ENCODE measurements around the gene TSHZ2. TPM values are rescaled to one million over a fixed set of nuclear protein-coding genes. Genes with fewer than 3 reads are reported as not detected.

Gene TSHZ2
- total and polyA plus RNA-seq, 7 donors: 1.2 to 32.7 (median 14.0) TPM

DNA sequence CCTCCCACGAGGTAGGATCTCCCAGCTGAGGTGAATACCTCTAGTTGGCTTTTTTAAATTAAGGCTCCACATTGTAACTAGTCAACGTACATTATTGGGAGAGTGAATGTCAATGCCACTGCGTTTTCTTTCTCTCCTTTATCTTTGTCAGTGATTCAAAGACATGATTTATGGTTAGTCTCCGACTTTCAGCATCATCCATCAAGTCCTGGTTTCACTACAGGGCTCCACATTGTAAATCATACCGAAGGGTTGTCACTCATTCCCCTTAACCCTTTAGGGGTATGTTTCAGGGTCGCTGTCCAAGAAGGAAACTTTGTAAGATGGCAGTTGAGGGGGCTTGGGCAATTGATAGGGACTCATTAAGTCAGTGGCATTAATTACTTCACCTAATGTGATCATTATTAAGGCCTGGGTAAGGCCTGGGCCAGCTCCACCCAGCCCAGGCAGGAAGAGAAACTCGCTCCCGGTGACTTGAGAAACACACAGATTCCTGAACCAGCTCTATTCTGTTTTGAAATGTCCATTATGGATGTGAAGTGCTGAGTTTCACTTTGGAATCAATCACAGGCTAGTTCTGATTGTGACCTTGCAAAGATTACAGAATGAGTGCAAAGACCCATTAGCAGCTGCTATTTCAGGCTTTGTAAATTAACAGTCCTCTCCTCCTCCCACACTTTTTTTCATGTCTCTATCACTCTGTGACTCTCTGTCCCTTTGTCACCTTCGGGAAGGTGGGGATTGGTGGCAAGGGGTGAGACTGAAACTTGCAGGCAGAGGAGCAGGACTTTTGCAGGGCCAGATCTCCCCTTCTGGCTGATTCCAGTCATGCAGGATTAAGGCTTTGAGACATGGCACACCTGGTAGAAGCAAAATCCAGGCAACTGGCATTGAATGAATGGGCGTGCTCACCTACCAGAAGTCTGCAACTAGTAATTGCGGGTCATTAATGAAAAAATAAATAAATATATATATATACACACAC lies 222.4 kb downstream of the TSHZ2 start:
- 48 to 65% methylated on average over 11 of the region's 11 CpGs for WGBS, 2 donors
- peaks cover 0 to 17% (median 0%) of the 10 kb centered on the region in 3 donors for H3K27me3 ChIP-seq
- H3K36me3 ChIP-seq: no peaks in the 10 kb centered on the region
- intact Hi-C loops (cut with DNase I): no loop called here
- no peaks in the 10 kb centered on the region for H3K9me3 ChIP-seq
- DNase-seq: no peak
- H3K4me3 ChIP-seq: no peak overlapping the region
- no peak for TF ChIP-seq POLR2A (IDR thresholded peaks at IDR 0.05)
- no peak for TF ChIP-seq EP300 (IDR thresholded peaks at IDR 0.05)
- TF ChIP-seq, protein P1, sequence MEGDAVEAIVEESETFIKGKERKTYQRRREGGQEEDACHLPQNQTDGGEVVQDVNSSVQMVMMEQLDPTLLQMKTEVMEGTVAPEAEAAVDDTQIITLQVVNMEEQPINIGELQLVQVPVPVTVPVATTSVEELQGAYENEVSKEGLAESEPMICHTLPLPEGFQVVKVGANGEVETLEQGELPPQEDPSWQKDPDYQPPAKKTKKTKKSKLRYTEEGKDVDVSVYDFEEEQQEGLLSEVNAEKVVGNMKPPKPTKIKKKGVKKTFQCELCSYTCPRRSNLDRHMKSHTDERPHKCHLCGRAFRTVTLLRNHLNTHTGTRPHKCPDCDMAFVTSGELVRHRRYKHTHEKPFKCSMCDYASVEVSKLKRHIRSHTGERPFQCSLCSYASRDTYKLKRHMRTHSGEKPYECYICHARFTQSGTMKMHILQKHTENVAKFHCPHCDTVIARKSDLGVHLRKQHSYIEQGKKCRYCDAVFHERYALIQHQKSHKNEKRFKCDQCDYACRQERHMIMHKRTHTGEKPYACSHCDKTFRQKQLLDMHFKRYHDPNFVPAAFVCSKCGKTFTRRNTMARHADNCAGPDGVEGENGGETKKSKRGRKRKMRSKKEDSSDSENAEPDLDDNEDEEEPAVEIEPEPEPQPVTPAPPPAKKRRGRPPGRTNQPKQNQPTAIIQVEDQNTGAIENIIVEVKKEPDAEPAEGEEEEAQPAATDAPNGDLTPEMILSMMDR (IDR thresholded peaks at IDR 0.05): no peak
- no peak for TF ChIP-seq POLR2AphosphoS5 (IDR thresholded peaks at IDR 0.05)
- no peak overlapping the region for H3K27ac ChIP-seq
- H3K4me1 ChIP-seq: peaks cover 0 to 10% (median 0%) of the 10 kb centered on the region in 4 donors

DNA sequence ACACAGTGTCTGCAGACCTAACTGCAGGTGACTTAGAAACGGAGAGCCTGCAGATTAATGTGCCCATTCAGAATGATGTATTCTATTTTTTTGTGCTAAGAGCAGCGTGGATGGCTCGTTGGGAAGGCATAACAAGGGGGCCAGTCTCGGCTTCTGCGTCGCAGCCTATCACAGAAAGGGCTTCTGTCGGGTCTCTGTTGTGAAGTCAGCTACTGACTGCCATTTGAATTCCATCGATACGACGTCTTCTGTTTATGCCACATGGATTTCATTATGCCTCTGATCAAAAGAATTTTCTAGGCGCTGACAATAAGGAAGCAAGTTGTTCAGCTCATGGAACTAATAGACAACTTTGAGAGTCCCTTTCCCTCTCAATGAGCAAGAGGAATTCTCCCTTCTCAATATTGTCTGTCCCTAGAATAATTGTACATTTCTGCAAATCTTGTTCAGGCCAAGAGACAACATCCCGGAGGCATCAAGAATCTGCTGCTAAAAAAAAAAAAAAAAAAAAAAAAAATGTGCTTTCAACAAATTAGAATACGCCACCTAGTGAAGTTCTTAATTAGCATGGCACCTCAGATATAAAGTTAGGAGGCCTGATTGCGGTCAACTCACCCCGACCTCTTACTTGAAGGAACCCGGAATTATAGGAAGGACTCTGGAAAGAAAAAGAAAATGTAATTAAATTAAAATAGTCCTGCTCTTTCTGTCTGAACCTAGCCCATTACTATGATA lies 223.9 kb downstream of the TSHZ2 start:
- Histone ChIP-seq H3K4me1 (peaks cover 0 to 10% (median 0%) of the 10 kb centered on the region in 4 donors), H3K27me3 (peaks cover 0 to 17% (median 0%) of the 10 kb centered on the region in 3 donors), H3K4me3 (no peak overlapping the region), H3K36me3 (no peaks in the 10 kb centered on the region), H3K9me3 (no peaks in the 10 kb centered on the region), H3K27ac (no peak overlapping the region)
- intact Hi-C loops (cut with DNase I): no loop called here
- 69 to 71% methylated on average over 16 of the region's 16 CpGs for WGBS, 2 donors
- TF ChIP-seq, protein P1 (IDR thresholded peaks at IDR 0.05): no peak
- no peak for TF ChIP-seq POLR2AphosphoS5 (IDR thresholded peaks at IDR 0.05)
- no peak for TF ChIP-seq POLR2A (IDR thresholded peaks at IDR 0.05)
- DNase-seq: no peak

DNA sequence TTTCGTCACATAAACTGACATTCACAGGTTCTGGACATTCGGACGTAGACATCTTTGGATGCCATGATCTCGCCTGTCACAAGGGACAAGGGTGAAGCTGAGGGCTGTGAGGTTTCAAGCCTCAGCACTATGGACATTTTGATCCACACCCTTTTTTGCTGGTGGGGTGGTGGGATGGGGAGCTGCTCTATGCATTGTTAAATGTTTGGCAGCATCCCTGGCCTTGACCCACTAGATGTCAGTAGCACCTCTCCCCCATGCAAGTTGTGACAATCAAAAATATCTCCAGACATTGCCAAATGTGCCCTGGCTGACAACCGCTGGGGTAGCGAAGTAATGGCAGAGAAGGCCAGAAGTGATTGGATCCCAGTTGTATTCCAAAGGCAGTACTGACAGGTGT lies 229.4 kb downstream of the TSHZ2 start:
- Histone ChIP-seq H3K9me3 (no peaks in the 10 kb centered on the region), H3K4me1 (no peaks in the 10 kb centered on the region), H3K36me3 (no peaks in the 10 kb centered on the region), H3K27ac (no peak overlapping the region), H3K27me3 (no peaks in the 10 kb centered on the region), H3K4me3 (no peak overlapping the region)
- TF ChIP-seq POLR2AphosphoS5 (IDR thresholded peaks at IDR 0.05) (no peak), EP300 (IDR thresholded peaks at IDR 0.05) (no peak), POLR2A (IDR thresholded peaks at IDR 0.05) (no peak)
- TF ChIP-seq, protein P1 (IDR thresholded peaks at IDR 0.05): no peak
- DNase-seq: no peak
- WGBS, 2 donors: 89 to 93% methylated on average over 6 of the region's 6 CpGs
- intact Hi-C loops (cut with DNase I): no loop called here

DNA sequence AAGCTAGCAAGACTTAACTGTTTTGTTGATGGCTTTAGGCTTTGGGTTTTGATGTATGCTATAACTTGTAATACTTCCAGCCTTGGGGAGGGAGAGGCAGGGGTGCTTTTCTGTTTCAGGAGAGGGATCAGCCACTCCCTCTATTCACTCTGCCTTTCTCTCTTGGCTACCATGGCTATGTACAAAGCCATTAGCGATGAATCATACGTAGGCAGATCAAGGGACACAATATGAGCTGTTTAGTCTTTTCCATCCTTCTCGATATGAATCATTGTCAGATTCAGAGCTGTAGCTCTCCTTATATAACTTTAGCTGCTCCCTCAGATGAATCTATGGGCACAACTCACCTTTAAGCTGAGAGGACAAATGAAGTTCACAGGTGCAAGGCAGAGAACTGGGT lies 230.6 kb downstream of the TSHZ2 start:
- Histone ChIP-seq H3K36me3 (no peaks in the 10 kb centered on the region), H3K27me3 (no peaks in the 10 kb centered on the region), H3K9me3 (no peaks in the 10 kb centered on the region), H3K4me1 (no peaks in the 10 kb centered on the region), H3K27ac (no peak overlapping the region), H3K4me3 (no peak overlapping the region)
- 80 to 87% methylated on average over 3 of the region's 3 CpGs for WGBS, 2 donors
- no peak for DNase-seq
- no peak for TF ChIP-seq POLR2AphosphoS5 (IDR thresholded peaks at IDR 0.05)
- TF ChIP-seq, protein P1 (IDR thresholded peaks at IDR 0.05): no peak
- no peak for TF ChIP-seq POLR2A (IDR thresholded peaks at IDR 0.05)
- TF ChIP-seq EP300 (IDR thresholded peaks at IDR 0.05): no peak
- intact Hi-C loops (cut with DNase I): no loop called here
